HCT116 (cell line): Measurements from ENCODE around the gene MAMSTR. TPM values are rescaled to one million over a fixed set of nuclear protein-coding genes. Genes with fewer than 3 reads are reported as not detected.

Source experiments
- ATAC-seq: fragments of 200-7000 bp; cut with Tn5 transposase; 2 replicates; pipeline ENCODE4 v1.9.1; 2020; ENCODE audit warnings: mild to moderate bottlenecking, moderate library complexity
- BruUV-seq: library from RNA; stranded (reverse); fragments of 400-500 nt; replicated peaks from 2 replicates; lab custom pipeline; 2021; lab: Mats Ljungman, UMichigan
- CTCF ChIA-PET: fragments of 300-600 bp; sonication (Branson Sonifier 250); formaldehyde crosslinking; loops from one replicate; lab custom pipeline; 2021; ENCODE audit warnings: antibody characterized with exemption; lab: Charles Lee
- POLR2A ChIA-PET: fragments of 300-600, 350-600 bp; sonication (Branson Sonifier 250); formaldehyde crosslinking; loops from one replicate; lab custom pipeline; 2021; ENCODE audit warnings: antibody characterized with exemption; lab: Charles Lee
- RAD21 ChIA-PET, 2 experiments: fragments of 300-600 bp; sonication (Branson Sonifier 250); formaldehyde crosslinking; loops; one replicate each; lab custom pipeline; 2023; ENCODE audit warnings: low total read pairs in 2 of 2; ENCODE audit not compliant: uncharacterized antibody in 2 of 2, unreplicated experiment in 2 of 2, low non-redundant PET in 1 of 2; lab: Charles Lee
- DNase-seq: peaks from one replicate; pipeline ENCODE4 v3.0.0-alpha.2; 2010; ENCODE audit warnings: low read depth, low spot score
- H2AFZ ChIP-seq: fragments of 200-600 bp; shearing (Covaris generic), sonication (generic); 2 replicates; pipeline ENCODE4 v1.6.1; 2017; ENCODE audit warnings: low read depth, mixed run types, mixed read lengths, antibody characterized with exemption, low read length; ENCODE audit not compliant: poor library complexity, severe bottlenecking
- H3K27ac ChIP-seq: 2 replicates; pipeline ENCODE4 v1.5.1; 2012; ENCODE audit warnings: low read depth, low read length
- H3K27me3 ChIP-seq: fragments of 200-600 bp; sonication (generic); 2 replicates; pipeline ENCODE4 v1.6.1; 2016; ENCODE audit warnings: mixed run types, low read length, mixed read lengths; ENCODE audit not compliant: insufficient read depth
- H3K36me3 ChIP-seq, 2 experiments: fragments of 200-500 bp in 1 of 2; fragments of 200-600 bp in 1 of 2; sonication (Bioruptor generic) in 1 of 2; sonication (generic) in 1 of 2; 2 replicates each; pipeline versions ENCODE4 v1.5.1 to v1.6.1; 2014 to 2016; ENCODE audit warnings: low read length in 2 of 2, inconsistent platforms in 1 of 2, mixed read lengths in 1 of 2, mixed run types in 1 of 2; ENCODE audit not compliant: insufficient read depth in 2 of 2, control insufficient read depth in 1 of 2
- H3K4me1 ChIP-seq, 2 experiments: fragments of 200-600 bp in 1 of 2; sonication (generic) in 1 of 2; 2 replicates each; pipeline versions ENCODE4 v1.5.1 to v1.6.1; 2012 to 2017; ENCODE audit warnings: low read length in 2 of 2, inconsistent platforms in 1 of 2, mild to moderate bottlenecking in 1 of 2, mixed read lengths in 1 of 2, mixed run types in 1 of 2, moderate library complexity in 1 of 2; ENCODE audit not compliant: insufficient read depth in 2 of 2, control insufficient read depth in 1 of 2
- H3K4me2 ChIP-seq: fragments of 200-600 bp; sonication (generic); 2 replicates; pipeline ENCODE4 v1.6.1; 2017; ENCODE audit warnings: mixed run types, low read length, mixed read lengths
- H3K4me3 ChIP-seq, 2 experiments: fragments of 200-600 bp in 1 of 2; sonication (generic) in 1 of 2; replicated peaks in 1 of 2; 2 replicates each; pipeline ENCODE4 v1.5.1; 2011 to 2016; ENCODE audit warnings: low read length in 2 of 2, control low read depth in 1 of 2, low read depth in 1 of 2, mild to moderate bottlenecking in 1 of 2, mixed read lengths in 1 of 2, mixed run types in 1 of 2
- H3K79me2 ChIP-seq: fragments of 200-600 bp; sonication (generic); 2 replicates; pipeline ENCODE4 v1.6.1; 2017; ENCODE audit warnings: mild to moderate bottlenecking, mixed run types, low read length, moderate library complexity, mixed read lengths; ENCODE audit not compliant: insufficient read depth
- H3K9ac ChIP-seq: fragments of 200-600 bp; sonication (generic); 2 replicates; pipeline ENCODE4 v1.6.1; 2016; ENCODE audit warnings: low read length, mixed read lengths
- H3K9me2 ChIP-seq: fragments of 200-600 bp; sonication (generic), shearing (Covaris generic); 2 replicates; pipeline ENCODE4 v1.6.1; 2017; ENCODE audit warnings: mixed run types, mild to moderate bottlenecking, moderate library complexity; ENCODE audit not compliant: insufficient read depth
- H3K9me3 ChIP-seq, 2 experiments: fragments of 200-500 bp in 1 of 2; fragments of 200-600 bp in 1 of 2; sonication (Bioruptor generic) in 1 of 2; sonication (generic) in 1 of 2; 2 replicates each; pipeline ENCODE4 v1.6.1; 2014 to 2017; ENCODE audit warnings: low read length in 2 of 2, mixed read lengths in 2 of 2, inconsistent platforms in 1 of 2, low read depth in 1 of 2, mild to moderate bottlenecking in 1 of 2, mixed run types in 1 of 2, moderate library complexity in 1 of 2; ENCODE audit not compliant: control insufficient read depth in 1 of 2, insufficient read depth in 1 of 2
- H4K20me1 ChIP-seq: fragments of 200-600 bp; sonication (generic), shearing (Covaris generic); 2 replicates; pipeline ENCODE4 v1.6.1; 2017; ENCODE audit warnings: mixed run types, mild to moderate bottlenecking, moderate library complexity; ENCODE audit not compliant: insufficient read depth
- CBX3 ChIP-seq: IDR thresholded peaks from 2 replicates; pipeline ENCODE4 v1.6.1; 2012; ENCODE audit warnings: low read depth
- CEBPB ChIP-seq: IDR thresholded peaks from 2 replicates; pipeline ENCODE4 v1.6.1; 2012; ENCODE audit warnings: low read depth
- EGR1 ChIP-seq: IDR thresholded peaks from 2 replicates; pipeline ENCODE4 v1.6.1; 2012; ENCODE audit warnings: low read depth
- EZH2 ChIP-seq: fragments of 200-600 bp; sonication (generic); IDR thresholded peaks from 2 replicates; pipeline ENCODE4 v1.6.1; 2017; ENCODE audit warnings: antibody characterized with exemption, mixed run types
- EZH2phosphoT487 ChIP-seq: fragments of 200-600 bp; IDR thresholded peaks from 2 replicates; pipeline ENCODE4 v1.6.1; 2018; ENCODE audit warnings: antibody characterized with exemption, borderline replicate concordance
- JUND ChIP-seq: IDR thresholded peaks from 2 replicates; pipeline ENCODE4 v1.6.1; 2012
- POLR2A ChIP-seq: IDR thresholded peaks from 2 replicates; pipeline ENCODE4 v1.7.0; 2011; ENCODE audit warnings: borderline replicate concordance; ENCODE audit not compliant: insufficient read depth, insufficient read length; ENCODE audit errors: extremely low read depth
- POLR2AphosphoS5 ChIP-seq: IDR thresholded peaks from 2 replicates; pipeline ENCODE4 v1.6.1; 2011; ENCODE audit warnings: mild to moderate bottlenecking, low read depth, low read length, moderate library complexity
- RAD21 ChIP-seq: IDR thresholded peaks from 2 replicates; pipeline ENCODE4 v1.6.1; 2012; ENCODE audit warnings: low read depth, mild to moderate bottlenecking
- SIN3A ChIP-seq: IDR thresholded peaks from 2 replicates; pipeline ENCODE4 v1.6.1; 2012; ENCODE audit warnings: low read depth
- SRF ChIP-seq: IDR thresholded peaks from 2 replicates; pipeline ENCODE4 v1.6.1; 2012; ENCODE audit warnings: low read depth
- TCF7L2 ChIP-seq: IDR thresholded peaks from 2 replicates; pipeline ENCODE4 v1.7.0; 2011; ENCODE audit warnings: borderline replicate concordance, inconsistent platforms; ENCODE audit not compliant: insufficient read depth, insufficient read length; ENCODE audit errors: extremely low read depth
- ZBTB33 ChIP-seq: IDR thresholded peaks from 2 replicates; pipeline ENCODE4 v1.6.1; 2011; ENCODE audit warnings: mild to moderate bottlenecking, low read length, moderate library complexity; ENCODE audit not compliant: insufficient replicate concordance; ENCODE audit errors: extremely low read depth
- intact Hi-C: fragments of 100-400 bp; cut with micrococcal nuclease; formaldehyde crosslinking; loops from 2 replicates; pipeline ENCODE4 v1.10.0; 2022
- total RNA-seq: library from RNA; stranded (reverse); gene quantifications from one replicate; pipeline ENCODE4 v1.2.1, GENCODE V29; 2021; ENCODE audit not compliant: unreplicated experiment
- TF ChIP-seq, protein P1 (sequence below): IDR thresholded peaks from 2 replicates; pipeline ENCODE4 v1.6.1; 2012

The MAMSTR gene
- total RNA-seq, 1 experiment from 2014 or later: 1.3 TPM

DNA sequence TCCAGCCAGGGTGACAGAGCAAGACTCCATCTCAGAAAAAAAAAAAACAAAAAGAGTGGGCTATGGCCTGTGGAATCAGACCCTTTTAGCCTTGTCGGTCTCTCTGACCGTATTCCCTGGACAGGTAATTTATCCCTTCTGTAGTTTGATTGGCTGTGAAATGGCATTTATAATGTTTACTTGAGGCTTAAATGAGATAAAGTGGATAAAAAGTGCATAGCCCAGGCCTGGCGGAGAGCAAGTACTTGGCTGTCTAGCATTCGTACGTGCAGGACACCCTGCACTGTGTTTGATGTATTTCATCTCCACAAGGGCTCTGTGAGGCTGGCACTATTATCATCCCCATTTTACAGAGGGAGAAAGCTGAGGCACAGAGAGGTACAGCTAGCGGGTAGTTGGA lies 53.7 kb downstream of the MAMSTR start:
- CTCF ChIA-PET: no interaction called here
- POLR2A ChIA-PET: no interaction called here
- ATAC-seq: no peak

DNA sequence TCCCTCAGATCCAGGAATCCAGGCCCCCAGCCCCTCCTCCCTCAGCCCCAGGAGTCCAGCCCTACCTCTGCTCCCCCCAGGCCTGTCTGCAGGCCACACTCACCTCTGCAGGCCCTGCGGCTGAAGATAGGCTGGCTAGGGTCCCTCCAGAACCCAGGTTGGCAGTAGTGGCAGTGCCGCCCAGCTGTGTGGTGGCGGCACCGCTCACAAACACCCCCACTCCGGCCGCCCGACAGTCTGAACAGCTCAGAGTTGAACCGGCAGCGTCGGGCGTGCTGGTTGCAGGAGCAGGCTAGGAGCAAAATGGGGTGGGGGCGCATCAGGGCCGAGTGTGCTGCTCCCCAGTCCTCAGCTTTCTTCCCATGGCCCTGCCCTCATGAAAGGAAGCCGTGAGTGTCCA lies 55.0 kb downstream of the MAMSTR start:
- Histone ChIP-seq H2AFZ (no peak overlapping the region), H4K20me1 (no peaks in the 10 kb centered on the region), H3K9ac (no peak overlapping the region), H3K4me3 (no peak overlapping the region), H3K4me2 (no peak overlapping the region), H3K9me3 (no peaks in the 10 kb centered on the region), H3K4me1 (peaks cover 2 to 17% of the 10 kb centered on the region in 2 experiments; a peak in 3 of 4 replicates), H3K36me3 (no peaks in the 10 kb centered on the region), H3K27me3 (no peaks in the 10 kb centered on the region), H3K79me2 (no peaks in the 10 kb centered on the region), H3K27ac (no peak overlapping the region), H3K9me2 (no peaks in the 10 kb centered on the region)
- ChIA-PET POLR2A (no interaction called here), RAD21 (no interaction called here), CTCF (no interaction called here)
- intact Hi-C loops: no loop called here
- DNase-seq (no peak), ATAC-seq (no peak)
- BruUV-seq: no TSS peak
- no peak for TF ChIP-seq POLR2A
- TF ChIP-seq SIN3A: no peak
- TF ChIP-seq, protein P1, sequence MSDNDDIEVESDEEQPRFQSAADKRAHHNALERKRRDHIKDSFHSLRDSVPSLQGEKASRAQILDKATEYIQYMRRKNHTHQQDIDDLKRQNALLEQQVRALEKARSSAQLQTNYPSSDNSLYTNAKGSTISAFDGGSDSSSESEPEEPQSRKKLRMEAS: no peak
- no peak for TF ChIP-seq CEBPB
- no peak for TF ChIP-seq POLR2AphosphoS5
- no peak for TF ChIP-seq RAD21
- no peak for TF ChIP-seq EZH2
- TF ChIP-seq CBX3: no peak
- TF ChIP-seq TCF7L2: no peak
- no peak for TF ChIP-seq ZBTB33
- TF ChIP-seq JUND: no peak

More for the DNA sequence above, 53.7 kb downstream of the MAMSTR start:
- no peaks in the 10 kb centered on the region for H4K20me1 ChIP-seq
- no peaks in the 10 kb centered on the region for H3K79me2 ChIP-seq
- intact Hi-C loops: no loop called here
- no peak overlapping the region for H2AFZ ChIP-seq
- no peak overlapping the region for H3K4me3 ChIP-seq
- no peak overlapping the region for H3K9ac ChIP-seq
- H3K4me2 ChIP-seq: no peak overlapping the region
- no peaks in the 10 kb centered on the region for H3K9me3 ChIP-seq
- TF ChIP-seq EZH2phosphoT487 (no peak), SRF (no peak), EGR1 (no peak), CBX3 (no peak), ZBTB33 (no peak)
- TF ChIP-seq, protein P1: no peak
- TF ChIP-seq, all 23 proteins: peak for 0
- H3K27me3 ChIP-seq: no peaks in the 10 kb centered on the region
- DNase-seq: no peak
- RAD21 ChIA-PET: no interaction called here
- H3K36me3 ChIP-seq: no peaks in the 10 kb centered on the region
- H3K9me2 ChIP-seq: no peaks in the 10 kb centered on the region
- no peak overlapping the region for H3K27ac ChIP-seq
- H3K4me1 ChIP-seq: peaks cover under 1 to 7% of the 10 kb centered on the region in 2 experiments; a peak in 3 of 4 replicates
- BruUV-seq: no TSS peak
